Keratinocyte (primary cell): ENCODE data around the gene CSN1S1. TPM values are rescaled to one million over a fixed set of nuclear protein-coding genes. Genes with fewer than 3 reads are reported as not detected.

Experiments used
- DNase-seq: peaks from one replicate; pipeline ENCODE4 v3.0.0-alpha.2; 2011; ENCODE audit warnings: low read depth, missing footprints, low spot score
- FAIRE-seq: peaks from 2 replicates; lab custom pipeline; 2011; peaks lifted over from hg19 to GRCh38; lab: Jason Lieb, UNC
- H2AFZ ChIP-seq: 2 replicates; pipeline ENCODE4 v1.6.0; 2012; ENCODE audit warnings: low read length, control low read depth, inconsistent platforms; ENCODE audit not compliant: control insufficient read depth
- H3K27ac ChIP-seq: 2 replicates; pipeline ENCODE4 v1.5.1; 2011; ENCODE audit warnings: low read length; ENCODE audit not compliant: control insufficient read depth, insufficient read depth
- H3K27me3 ChIP-seq: 3 replicates; pipeline ENCODE4 v1.6.0; 2011; ENCODE audit warnings: low read length; ENCODE audit not compliant: control insufficient read depth, insufficient read depth; ENCODE audit errors: extremely low read depth
- H3K36me3 ChIP-seq, 2 experiments: 2 replicates in 1 of 2; 3 replicates in 1 of 2; pipeline ENCODE4 v1.5.1; 2011; ENCODE audit warnings: low read length in 2 of 2, mild to moderate bottlenecking in 1 of 2; ENCODE audit not compliant: control insufficient read depth in 2 of 2, insufficient read depth in 2 of 2; ENCODE audit errors: extremely low read depth in 1 of 2
- H3K4me1 ChIP-seq: 3 replicates; pipeline ENCODE4 v1.5.1; 2011; ENCODE audit warnings: low read length; ENCODE audit not compliant: control insufficient read depth, insufficient read depth; ENCODE audit errors: extremely low read depth
- H3K4me2 ChIP-seq: 3 replicates; pipeline ENCODE4 v1.6.0; 2011; ENCODE audit warnings: low read depth, low read length; ENCODE audit not compliant: control insufficient read depth, insufficient read depth; ENCODE audit errors: extremely low read depth
- H3K4me3 ChIP-seq, 3 experiments: fragments of 200-600 bp in 1 of 3; sonication (generic) in 1 of 3; 2 replicates in 2 of 3; 3 replicates in 1 of 3; pipeline ENCODE4 v1.5.1; 2011 to 2016; ENCODE audit warnings: low read length in 3 of 3, mild to moderate bottlenecking in 3 of 3, control low read depth in 2 of 3, inconsistent platforms in 1 of 3, low read depth in 1 of 3, mixed read lengths in 1 of 3, mixed run types in 1 of 3, moderate library complexity in 1 of 3; ENCODE audit not compliant: control insufficient read depth in 2 of 3, insufficient read depth in 2 of 3; ENCODE audit errors: extremely low read depth in 1 of 3
- H3K79me2 ChIP-seq: 2 replicates; pipeline ENCODE4 v1.6.0; 2012; ENCODE audit warnings: low read length; ENCODE audit not compliant: control insufficient read depth, insufficient read depth
- H3K9ac ChIP-seq: 3 replicates; pipeline ENCODE4 v1.6.0; 2011; ENCODE audit warnings: low read length; ENCODE audit not compliant: control insufficient read depth, insufficient read depth; ENCODE audit errors: extremely low read depth
- H3K9me1 ChIP-seq: 3 replicates; pipeline ENCODE4 v1.6.0; 2011; ENCODE audit warnings: low read length; ENCODE audit not compliant: control insufficient read depth, insufficient read depth; ENCODE audit errors: extremely low read depth
- H3K9me3 ChIP-seq: 2 replicates; pipeline ENCODE4 v1.5.1; 2012; ENCODE audit warnings: low read depth, low read length; ENCODE audit not compliant: control insufficient read depth
- H4K20me1 ChIP-seq: 3 replicates; pipeline ENCODE4 v1.6.0; 2011; ENCODE audit warnings: low read length; ENCODE audit not compliant: control insufficient read depth, insufficient read depth; ENCODE audit errors: extremely low read depth
- CTCF ChIP-seq, 3 experiments: IDR thresholded peaks in 1 of 3; conservative IDR thresholded peaks in 1 of 3; optimal IDR thresholded peaks in 1 of 3; 2 replicates in 2 of 3; 3 replicates in 1 of 3; pipeline versions ENCODE3 to v1.5.1; 2011; ENCODE audit warnings: low read length in 3 of 3, mild to moderate bottlenecking in 3 of 3, moderate library complexity in 2 of 3, control low read depth in 1 of 3, inconsistent platforms in 1 of 3; ENCODE audit not compliant: insufficient read depth in 2 of 3; ENCODE audit errors: extremely low read depth in 1 of 3
- EZH2 ChIP-seq: IDR thresholded peaks from one replicate; pipeline ENCODE4 v1.6.1; 2012; ENCODE audit warnings: inconsistent platforms, mild to moderate bottlenecking, low read length, moderate library complexity
- dilution Hi-C: fragments of 300-500 bp; cut with MboI; formaldehyde crosslinking; loops from one replicate; pipeline ENCODE4 v1.7.0; 2020; ENCODE audit warnings: low sequenced_read_pairs; ENCODE audit not compliant: extremely low pct_ligation_motif_present
- polyA plus RNA-seq, 5 experiments: library from polyadenylated mRNA; depleted of rRNA in 3 of 5; stranded (reverse) in 3 of 5; stranded (forward) in 1 of 5; unstranded in 1 of 5; fragments of >200 nt; gene quantifications; 1 replicate in 1 of 5; 2 replicates in 3 of 5; 3 replicates in 1 of 5; pipeline versions ENCODE4 v1.2.1 to v1.2.3, GENCODE V29; 2011 to 2012; ENCODE audit warnings: missing spikeins in 2 of 5, low read depth in 1 of 5, low replicate concordance in 1 of 5

The CSN1S1 gene
- polyA plus RNA-seq, 1 donor (not counting 4 experiments of a cell fraction or from before 2014, with no cell fraction given) = not detected

DNA sequence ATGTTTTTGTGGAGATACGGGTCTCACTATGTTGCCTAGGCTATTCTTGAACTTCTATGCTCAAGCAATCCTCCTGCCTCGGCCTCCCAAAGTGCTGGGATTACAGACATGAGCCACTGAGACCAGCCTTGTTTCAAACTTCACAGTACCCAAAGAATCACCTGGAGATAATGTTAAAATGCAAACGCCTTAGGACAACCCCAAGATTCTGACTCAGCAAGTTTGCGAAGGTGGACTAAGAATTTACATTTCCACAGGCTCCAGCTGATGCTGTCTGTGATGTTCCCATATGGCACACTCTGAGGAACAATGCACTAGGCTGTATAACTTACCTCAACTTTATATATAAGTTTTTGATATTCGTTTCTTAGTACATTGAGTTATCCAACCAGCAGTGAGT, 63.9 kb downstream of the CSN1S1 start:
- Histone ChIP-seq H3K27ac (no peak overlapping the region), H3K79me2 (no peaks in the 10 kb centered on the region), H3K4me1 (no peaks in the 10 kb centered on the region), H3K27me3 (no peaks in the 10 kb centered on the region), H2AFZ (no peak overlapping the region), H3K9ac (no peak overlapping the region), H4K20me1 (no peaks in the 10 kb centered on the region), H3K4me3 (no peak overlapping the region), H3K9me1 (no peaks in the 10 kb centered on the region), H3K4me2 (no peak overlapping the region), H3K9me3 (no peaks in the 10 kb centered on the region), H3K36me3 (no peaks in the 10 kb centered on the region)
- dilution Hi-C loops = no loop called here
- FAIRE-seq = no peak
- TF ChIP-seq CTCF (optimal IDR thresholded peaks at IDR 0.05 in 1 of 3, IDR thresholded peaks at IDR 0.05 in 1 of 3, conservative IDR thresholded peaks at IDR 0.05 in 1 of 3; ENCODE audit: extremely low read depth in 1 of 3, insufficient read depth in 2 of 3, low read length in 3 of 3) (no peak), EZH2 (no peak)
- DNase-seq = no peak

DNA sequence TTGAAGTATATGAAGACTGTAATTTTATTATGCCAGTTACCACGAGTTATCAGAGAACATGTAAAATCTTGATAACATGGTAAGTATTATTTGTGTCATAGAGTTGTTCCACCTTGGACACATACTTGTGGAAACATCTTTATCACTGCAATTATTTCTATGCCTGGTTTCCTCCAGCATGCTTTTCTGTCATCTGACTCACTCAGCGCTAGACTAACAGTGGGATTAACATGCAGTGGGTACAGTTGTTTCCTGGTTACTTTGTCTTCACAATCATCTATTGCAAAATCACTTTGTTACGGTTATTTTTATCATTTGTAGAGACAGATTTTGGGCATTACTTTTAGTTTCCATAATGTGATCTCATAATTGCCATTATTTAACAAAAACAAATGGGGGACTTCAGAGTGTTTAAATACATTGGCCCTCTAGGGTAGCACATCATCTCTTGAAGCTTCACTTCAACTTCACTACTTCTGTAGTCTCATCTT, 64.7 kb downstream of the CSN1S1 start, which contains the start of gene STATH:
TSS of gene STATH (plus strand) at position 441 of the 491 bp plus-strand sequence. CDS start 2,472 bp downstream, outside the sequence.
- Histone ChIP-seq H3K9ac (no peak within 1 kb of the TSS), H3K9me3 (no peaks in the 10 kb centered on the region), H3K79me2 (no peaks in the 10 kb centered on the region), H3K9me1 (no peaks in the 10 kb centered on the region), H3K4me3 (no peak within 1 kb of the TSS), H3K4me2 (no peak within 1 kb of the TSS), H3K36me3 (no peaks in the 10 kb centered on the region), H3K27ac (no peak within 1 kb of the TSS), H3K27me3 (no peaks in the 10 kb centered on the region), H2AFZ (no peak within 1 kb of the TSS), H3K4me1 (no peaks in the 10 kb centered on the region), H4K20me1 (no peaks in the 10 kb centered on the region)
- TF ChIP-seq EZH2 = no peak
- no peak for TF ChIP-seq CTCF (optimal IDR thresholded peaks at IDR 0.05 in 1 of 3, IDR thresholded peaks at IDR 0.05 in 1 of 3, conservative IDR thresholded peaks at IDR 0.05 in 1 of 3; ENCODE audit: extremely low read depth in 1 of 3, insufficient read depth in 2 of 3, low read length in 3 of 3)
- dilution Hi-C loops = no loop called here
- FAIRE-seq (no peak), DNase-seq (no peak)

Other genes starting within 250 kb of the CSN1S1 start
- 0.28 to 0.57 TPM (median 0.39 TPM) in 3 replicates for gene SULT1B1, start 170.4 kb upstream of the CSN1S1 start, polyA plus RNA-seq
- 1.2 to 4.6 TPM (median 4.5 TPM) in 3 replicates for gene SULT1E1, start 70.9 kb upstream of the CSN1S1 start, polyA plus RNA-seq
- not detected in 3 replicates for gene CSN2, start 34.7 kb downstream of the CSN1S1 start, polyA plus RNA-seq
- not detected in 3 replicates for gene STATH, start 64.9 kb downstream of the CSN1S1 start, polyA plus RNA-seq
- gene HTN3, start 97.4 kb downstream of the CSN1S1 start, polyA plus RNA-seq = not detected in 3 replicates
- not detected in 3 replicates for gene HTN1, start 119.4 kb downstream of the CSN1S1 start, polyA plus RNA-seq
- not detected in 3 replicates for gene PRR27, start 223.2 kb downstream of the CSN1S1 start, polyA plus RNA-seq